HepG2 (cell line): ENCODE results near the gene BMERB1. TPM values are rescaled to one million over a fixed set of nuclear protein-coding genes. Genes with fewer than 3 reads are reported as not detected.
A peak's percentile ranks its signal among the peaks of the same experiment; 100 is the strongest.

Experiments used
- BHLHE40 ChIP-seq: IDR thresholded peaks from 2 replicates; pipeline ENCODE4 v1.6.1; 2011; ENCODE audit warnings: low read length, improper control_type of control experiment
- FOXO4 ChIP-seq: sonication (generic); formaldehyde crosslinking; conservative IDR thresholded peaks from 2 replicates; pipeline ENCODE4 v1.8.1; 2023; ENCODE audit warnings: missing genetic modification reagents
- KDM5B ChIP-seq: sonication (generic); formaldehyde crosslinking; IDR thresholded peaks from 2 replicates; pipeline ENCODE4 v1.4.0; 2020; ENCODE audit warnings: missing genetic modification reagents, mild to moderate bottlenecking, borderline replicate concordance
- NFAT5 ChIP-seq: sonication (generic); formaldehyde crosslinking; IDR thresholded peaks from 2 replicates; pipeline ENCODE4 v1.4.0; 2020; ENCODE audit warnings: missing genetic modification reagents
- PRDM15 ChIP-seq: sonication (generic); formaldehyde crosslinking; IDR thresholded peaks from 2 replicates; pipeline ENCODE4 v1.4.0; 2020; ENCODE audit warnings: missing genetic modification reagents
- ZNF557 ChIP-seq: sonication (generic); formaldehyde crosslinking; IDR thresholded peaks from 2 replicates; pipeline ENCODE4 v1.4.0; 2020; ENCODE audit warnings: missing genetic modification reagents
- ZNF780A ChIP-seq: sonication (generic); formaldehyde crosslinking; IDR thresholded peaks from 2 replicates; pipeline ENCODE4 v1.8.0; 2022; ENCODE audit warnings: mild to moderate bottlenecking, missing genetic modification reagents, moderate library complexity
- ZNF800 ChIP-seq: sonication (generic); formaldehyde crosslinking; IDR thresholded peaks from 2 replicates; pipeline ENCODE4 v1.4.0; 2020; ENCODE audit warnings: missing genetic modification reagents
- polyA plus RNA-seq, 8 experiments: library from polyadenylated mRNA; depleted of rRNA in 3 of 8; stranded (reverse) in 7 of 8; unstranded in 1 of 8; fragments of >200 nt; fragmentation: Illumina TruSeq in 4 of 8; extraction: Trizol in 4 of 8; gene quantifications; 2 replicates each; pipeline versions ENCODE4 v1.2.1 to v1.2.3, GENCODE V29; 2011 to 2016; ENCODE audit warnings: low read depth in 4 of 8, missing spikeins in 1 of 8, mixed read lengths in 1 of 8; ENCODE audit not compliant: insufficient read depth in 1 of 8
- total RNA-seq, 5 experiments: library from RNA; depleted of rRNA; stranded (reverse); fragments of >200 nt; fragmentation: Illumina TruSeq; extraction: Trizol; gene quantifications; 2 replicates each; pipeline ENCODE4 v1.2.3, GENCODE V29; 2016; ENCODE audit warnings: low read depth in 1 of 5
- TF ChIP-seq, protein P1 (sequence below): IDR thresholded peaks from 2 replicates; pipeline ENCODE4 v1.6.1; 2016; ENCODE audit warnings: mild to moderate bottlenecking, missing biosample characterization, missing genetic modification reagents
- TF ChIP-seq, protein P2 (sequence below): sonication (generic); formaldehyde crosslinking; IDR thresholded peaks from 2 replicates; pipeline ENCODE4 v1.5.1; 2020; ENCODE audit warnings: missing genetic modification reagents, mild to moderate bottlenecking, borderline replicate concordance

Gene BMERB1
- total and polyA plus RNA-seq, 2 of the 13 experiments (the other 11 are each of a cell fraction or from before 2014, with no cell fraction given): 1.4 TPM

GRCh38 chr16:15434425-15435215 lies at the start of gene BMERB1 (continued):
- TF ChIP-seq, protein P1, sequence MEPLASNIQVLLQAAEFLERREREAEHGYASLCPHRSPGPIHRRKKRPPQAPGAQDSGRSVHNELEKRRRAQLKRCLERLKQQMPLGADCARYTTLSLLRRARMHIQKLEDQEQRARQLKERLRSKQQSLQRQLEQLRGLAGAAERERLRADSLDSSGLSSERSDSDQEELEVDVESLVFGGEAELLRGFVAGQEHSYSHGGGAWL: 0 out of 2 replicates have a peak, but pooled peaks have one; percentile 7
- TF ChIP-seq, protein P2, sequence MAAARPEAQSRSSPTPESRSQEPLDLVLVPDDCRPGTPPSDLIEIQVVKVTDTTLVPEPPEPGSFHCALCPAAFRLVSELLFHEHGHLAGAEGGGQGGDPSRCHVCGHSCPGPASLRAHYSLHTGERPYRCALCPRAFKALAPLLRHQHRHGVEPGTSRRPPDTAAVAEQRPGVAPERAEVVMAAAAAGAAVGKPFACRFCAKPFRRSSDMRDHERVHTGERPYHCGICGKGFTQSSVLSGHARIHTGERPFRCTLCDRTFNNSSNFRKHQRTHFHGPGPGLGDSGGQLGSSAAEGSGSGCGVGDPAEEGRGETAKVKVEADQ (CRISPR knock-in tag): no peak
- TF ChIP-seq KDM5B (CRISPR knock-in tag) (peak; percentile 42; the same call in 1 of the 2 replicates), ZNF780A (no peak), BHLHE40 (no peak), FOXO4 (CRISPR knock-in tag) (0 out of 2 replicates have a peak, but pooled peaks have one; percentile 59), ZNF800 (CRISPR knock-in tag) (peak; percentile 96; the same call in 1 of the 2 replicates), PRDM15 (CRISPR knock-in tag) (no peak), ZNF557 (CRISPR knock-in tag) (no peak), NFAT5 (CRISPR knock-in tag) (no peak)
